GM12865 (cell line): Measurements from ENCODE around the gene STYX.

Experiments
- DNase-seq: peaks from one replicate; pipeline ENCODE4 v3.0.0; 2010; ENCODE audit warnings: low read depth
- H3K4me3 ChIP-seq: 2 replicates; pipeline ENCODE4 v1.5.1; 2011; ENCODE audit warnings: mild to moderate bottlenecking, low read depth, low read length, control low read depth
- TF ChIP-seq, protein P1 (sequence below): IDR thresholded peaks from 2 replicates; pipeline ENCODE4 v1.5.1; 2011; ENCODE audit warnings: low read length, control low read depth, low read depth, inconsistent platforms; ENCODE audit not compliant: insufficient read depth; ENCODE audit errors: missing control alignments

The STYX gene

DNA sequence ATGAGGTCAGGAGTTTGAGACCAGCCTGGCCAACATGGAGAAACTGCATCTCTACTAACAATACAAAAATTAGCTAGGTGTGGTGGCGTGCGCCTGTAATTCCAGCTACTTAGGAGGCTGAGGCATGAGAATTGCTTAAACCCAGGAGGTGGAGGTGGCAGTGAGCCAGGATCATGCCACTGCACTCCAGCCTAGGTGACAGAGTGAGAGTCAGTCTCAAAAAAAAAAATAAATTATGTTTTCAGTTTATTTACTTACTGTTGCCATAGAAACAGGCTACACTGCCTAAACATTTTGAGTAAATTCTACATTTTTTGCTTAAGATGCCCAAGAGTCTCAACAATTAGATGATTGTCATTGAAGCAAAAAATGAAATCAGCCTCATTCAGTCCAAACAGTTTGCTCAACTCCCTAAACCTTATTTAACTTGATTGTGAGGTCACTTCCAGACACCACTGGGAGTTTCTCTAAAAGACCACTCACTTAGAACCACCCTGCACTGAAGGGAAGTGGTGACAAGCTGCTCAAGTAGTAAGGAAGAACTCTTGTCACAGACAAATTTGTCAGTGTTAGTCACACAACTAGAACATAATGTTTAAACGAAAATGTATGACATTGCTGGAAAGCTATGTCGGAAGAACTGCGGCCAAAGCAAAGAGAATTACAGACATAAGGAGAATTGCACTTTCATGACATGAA lies 71.2 kb downstream of the STYX start:
- no peak for DNase-seq
- TF ChIP-seq, protein P1, sequence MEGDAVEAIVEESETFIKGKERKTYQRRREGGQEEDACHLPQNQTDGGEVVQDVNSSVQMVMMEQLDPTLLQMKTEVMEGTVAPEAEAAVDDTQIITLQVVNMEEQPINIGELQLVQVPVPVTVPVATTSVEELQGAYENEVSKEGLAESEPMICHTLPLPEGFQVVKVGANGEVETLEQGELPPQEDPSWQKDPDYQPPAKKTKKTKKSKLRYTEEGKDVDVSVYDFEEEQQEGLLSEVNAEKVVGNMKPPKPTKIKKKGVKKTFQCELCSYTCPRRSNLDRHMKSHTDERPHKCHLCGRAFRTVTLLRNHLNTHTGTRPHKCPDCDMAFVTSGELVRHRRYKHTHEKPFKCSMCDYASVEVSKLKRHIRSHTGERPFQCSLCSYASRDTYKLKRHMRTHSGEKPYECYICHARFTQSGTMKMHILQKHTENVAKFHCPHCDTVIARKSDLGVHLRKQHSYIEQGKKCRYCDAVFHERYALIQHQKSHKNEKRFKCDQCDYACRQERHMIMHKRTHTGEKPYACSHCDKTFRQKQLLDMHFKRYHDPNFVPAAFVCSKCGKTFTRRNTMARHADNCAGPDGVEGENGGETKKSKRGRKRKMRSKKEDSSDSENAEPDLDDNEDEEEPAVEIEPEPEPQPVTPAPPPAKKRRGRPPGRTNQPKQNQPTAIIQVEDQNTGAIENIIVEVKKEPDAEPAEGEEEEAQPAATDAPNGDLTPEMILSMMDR: no peak
- no peak overlapping the region for H3K4me3 ChIP-seq

DNA sequence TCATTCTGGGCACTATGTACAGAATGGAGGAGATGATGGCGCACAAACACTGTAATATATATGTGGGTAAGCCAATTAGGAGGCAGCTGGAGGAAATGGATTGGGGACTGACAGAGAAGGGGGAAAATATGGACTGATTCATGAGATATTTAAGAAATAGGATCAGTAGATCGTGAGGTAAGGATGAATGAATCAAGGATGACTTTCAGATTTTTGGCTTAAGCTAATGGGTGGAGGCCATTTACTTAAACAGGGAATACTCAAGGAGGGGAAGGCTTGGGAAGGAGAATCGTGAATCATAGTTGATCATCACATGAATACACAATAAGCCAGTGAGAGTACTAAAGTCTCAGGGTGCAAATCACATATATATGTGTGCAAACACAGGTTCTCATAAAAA lies 72.6 kb downstream of the STYX start:
- DNase-seq: no peak
- no peak overlapping the region for H3K4me3 ChIP-seq
- TF ChIP-seq, protein P1: no peak

DNA sequence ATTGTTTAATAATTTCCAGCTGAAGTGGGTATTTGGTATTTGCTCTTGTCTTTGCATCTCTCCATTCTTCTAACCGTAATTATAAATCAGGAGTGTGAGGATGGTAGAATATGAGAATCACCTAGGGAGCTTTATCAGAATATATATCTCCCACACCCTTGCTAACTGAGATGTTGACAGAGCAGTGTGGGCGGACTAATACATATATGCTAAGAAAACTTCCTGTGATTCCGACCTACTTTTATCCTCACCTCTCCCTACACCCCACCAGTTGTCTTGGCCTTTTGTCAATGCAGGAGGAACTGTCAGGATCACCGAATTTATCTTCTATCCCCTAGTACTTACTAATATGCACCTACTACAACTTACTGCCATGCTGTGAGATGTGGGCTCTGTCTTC lies 76.1 kb downstream of the STYX start:
- DNase-seq: no peak
- TF ChIP-seq, protein P1: no peak

DNA sequence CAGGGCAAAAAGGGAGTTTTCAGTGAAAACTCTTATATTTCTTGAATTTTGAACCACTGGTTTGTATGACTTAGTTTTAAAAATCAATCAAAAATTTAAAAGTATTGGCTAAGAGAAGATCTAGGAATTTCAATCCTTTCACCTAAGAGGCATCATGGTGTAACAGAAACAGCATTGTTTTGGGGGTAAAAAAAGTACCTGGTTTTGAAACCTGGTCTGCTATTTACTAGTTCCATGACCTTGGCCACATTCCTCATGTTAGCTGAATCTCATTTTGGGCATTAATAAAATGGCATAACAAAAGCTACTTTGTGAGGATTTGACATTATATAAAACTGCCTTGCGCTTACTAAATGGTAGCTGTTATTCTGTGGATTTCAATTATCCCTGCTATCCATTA lies 78.1 kb downstream of the STYX start:
- H3K4me3 ChIP-seq: no peak overlapping the region
- TF ChIP-seq, protein P1: no peak
- no peak for DNase-seq

More for the DNA sequence above, 76.1 kb downstream of the STYX start:
- no peak overlapping the region for H3K4me3 ChIP-seq

DNA sequence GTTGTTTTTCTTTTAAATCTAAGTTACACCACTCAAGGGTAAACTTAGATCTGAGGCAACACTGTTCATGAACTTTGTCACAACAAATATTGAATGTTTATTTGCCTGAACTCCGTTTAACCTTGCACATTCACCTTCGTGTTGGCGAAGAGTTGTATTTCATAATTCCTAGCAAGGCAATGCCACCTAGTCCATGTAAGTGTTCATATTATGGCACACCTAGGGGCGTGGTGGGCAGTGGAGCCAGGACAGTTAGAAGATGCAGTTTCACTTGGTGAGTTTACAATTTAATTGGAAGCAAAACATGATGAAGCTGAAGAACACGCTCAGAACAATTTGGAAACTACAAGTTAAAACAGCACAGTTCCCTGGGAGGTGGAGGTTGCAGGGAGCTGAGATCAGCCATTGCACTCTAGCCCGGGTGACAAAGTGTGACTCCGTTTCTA lies 91.9 kb downstream of the STYX start:
- H3K4me3 ChIP-seq: no peak overlapping the region
- TF ChIP-seq, protein P1: no peak
- DNase-seq: no peak

DNA sequence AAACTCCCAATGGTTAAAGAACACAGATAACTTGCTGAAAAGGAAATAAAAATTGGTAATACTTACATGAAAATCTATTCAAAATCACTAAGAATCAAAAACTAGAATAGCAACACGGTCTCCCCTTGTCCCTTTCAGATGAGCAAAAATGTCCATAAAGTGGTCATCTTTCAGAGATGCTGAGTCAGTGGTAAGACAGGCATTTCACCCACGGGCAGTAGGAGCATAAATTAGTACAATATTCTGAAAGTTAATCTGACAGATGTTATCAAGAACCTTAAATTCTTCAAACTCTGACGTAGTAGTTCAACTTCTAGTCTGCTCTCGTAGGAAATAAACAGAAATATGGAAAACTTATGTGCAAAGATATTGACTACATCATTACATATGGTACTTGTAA lies 94.5 kb downstream of the STYX start:
- TF ChIP-seq, protein P1: no peak
- DNase-seq: peak; percentile 6
- no peak overlapping the region for H3K4me3 ChIP-seq
